Sigmoid colon (tissue), 7 donors: Measurements from ENCODE around the gene KLRG1. TPM values are rescaled to one million over a fixed set of nuclear protein-coding genes. Genes with fewer than 3 reads are reported as not detected.

Experiments used
- DNase-seq: peaks from one replicate; pipeline ENCODE4 v3.0.0-alpha.2; 2019
- H3K27ac ChIP-seq, 4 donors: fragments of 200-600 bp; sonication (generic); one replicate each; pipeline ENCODE4 v1.5.1; 2016 to 2019; ENCODE audit warnings: mild to moderate bottlenecking in 1 of 4
- H3K27me3 ChIP-seq, 3 donors: fragments of 200-600 bp; sonication (generic); one replicate each; pipeline ENCODE4 v1.5.1; 2019; ENCODE audit warnings: mild to moderate bottlenecking in 1 of 3
- H3K36me3 ChIP-seq, 4 donors: fragments of 200-600 bp; sonication (generic); one replicate each; pipeline ENCODE4 v1.5.1; 2016 to 2019
- H3K4me1 ChIP-seq, 4 donors: fragments of 200-600 bp; sonication (generic); one replicate each; pipeline ENCODE4 v1.5.1; 2017 to 2019
- H3K4me3 ChIP-seq, 4 donors: fragments of 200-600 bp; sonication (generic); one replicate each; pipeline ENCODE4 v1.5.1; 2017 to 2019; ENCODE audit warnings: mild to moderate bottlenecking in 2 of 4, moderate library complexity in 1 of 4
- H3K9me3 ChIP-seq, 4 donors: fragments of 200-600 bp in 3 of 4; sonication (generic) in 3 of 4; one replicate each; pipeline versions ENCODE4 v1.5.1 to v1.6.1; 2013 to 2019
- CTCF ChIP-seq, 4 experiments: fragments of 450-650 bp in 3 of 4; fragments of 200-600 bp in 1 of 4; IDR thresholded peaks; one replicate each; pipeline ENCODE4 v1.5.1; 2016 to 2019; ENCODE audit warnings: antibody characterized with exemption in 4 of 4, mild to moderate bottlenecking in 3 of 4, moderate library complexity in 2 of 4
- EP300 ChIP-seq, 4 donors: sonication (generic); formaldehyde crosslinking; IDR thresholded peaks; one replicate each; pipeline ENCODE4 v1.6.1; 2017; ENCODE audit warnings: antibody characterized with exemption in 4 of 4
- POLR2A ChIP-seq, 2 donors: fragments of 450-650 bp; IDR thresholded peaks; one replicate each; pipeline ENCODE4 v1.6.1; 2016; ENCODE audit warnings: antibody characterized with exemption in 2 of 2, mild to moderate bottlenecking in 2 of 2, moderate library complexity in 2 of 2
- POLR2AphosphoS5 ChIP-seq, 4 donors: sonication (generic); formaldehyde crosslinking; IDR thresholded peaks; one replicate each; pipeline ENCODE4 v1.6.1; 2017; ENCODE audit warnings: antibody characterized with exemption in 4 of 4
- WGBS, 2 donors: extraction: QIAGEN DNeasy Blood & Tissue Kit; methylation state at CpG; one replicate each; pipeline ENCODE4 v1.1.7; 2013; 5-methylcytosine and 5-hydroxymethylcytosine counted together
- intact Hi-C: fragments of 100-400 bp; cut with DNase I; formaldehyde crosslinking; loops from one replicate; pipeline ENCODE4 v1.15.1; 2023
- polyA plus RNA-seq, 3 donors: library from polyadenylated mRNA; stranded (reverse); fragments of 200-250 nt; gene quantifications; one replicate each; pipeline ENCODE4 v1.2.3, GENCODE V29; 2013
- total RNA-seq, 4 donors: library from RNA; depleted of rRNA; stranded (reverse); fragments of >200 nt; gene quantifications; one replicate each; pipeline ENCODE4 v1.1.0, GENCODE V29; 2016
- donor health status: healthy with polysubstance abuse.
- donor health status: Bipolar disorder and iron deficiency.
- donor health status: healthy.

KLRG1 gene
- total and polyA plus RNA-seq, 7 donors, result 1.2 to 4.3 (median 3.5) TPM; not detected in 2

DNA sequence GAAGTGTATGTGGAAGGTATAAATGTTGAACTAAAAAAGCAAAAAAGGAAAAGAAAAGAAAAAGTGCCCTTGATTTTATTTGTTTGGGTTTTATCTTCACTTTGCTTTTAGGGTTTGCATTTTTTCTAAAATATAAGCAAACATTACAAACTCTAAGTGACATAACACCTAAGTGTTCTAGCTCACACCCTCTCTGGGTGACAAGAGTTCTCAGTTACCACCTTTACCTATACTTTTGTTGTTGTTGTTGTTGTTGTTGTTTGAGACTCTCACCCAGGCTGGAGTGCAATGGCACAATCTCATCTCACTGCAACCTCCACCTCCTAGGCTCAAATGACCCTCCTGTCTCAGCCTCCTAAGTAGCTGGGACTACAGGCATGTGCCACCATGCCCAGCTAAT is 13.0 kb downstream of the KLRG1 start:
- H3K36me3 ChIP-seq, result no peaks in the 10 kb centered on the region
- no peaks in the 10 kb centered on the region for H3K27me3 ChIP-seq
- H3K27ac ChIP-seq, result no peak overlapping the region
- no peak for TF ChIP-seq POLR2AphosphoS5 (IDR thresholded peaks at IDR 0.05)
- TF ChIP-seq EP300 (IDR thresholded peaks at IDR 0.05), result no peak
- TF ChIP-seq CTCF (IDR thresholded peaks at IDR 0.05), result no peak
- no peak for TF ChIP-seq POLR2A (IDR thresholded peaks at IDR 0.05)
- intact Hi-C loops, result no loop called here
- H3K4me1 ChIP-seq, result no peaks in the 10 kb centered on the region
- H3K9me3 ChIP-seq, result no peaks in the 10 kb centered on the region
- no peak overlapping the region for H3K4me3 ChIP-seq
- DNase-seq, result no peak

- Histone ChIP-seq H3K27ac (no peak overlapping the region), H3K36me3 (no peaks in the 10 kb centered on the region), H3K4me1 (no peaks in the 10 kb centered on the region), H3K27me3 (no peaks in the 10 kb centered on the region), H3K9me3 (peaks cover 0 to 2% (median 0%) of the 10 kb centered on the region in 4 donors), H3K4me3 (no peak overlapping the region)
- WGBS, 2 donors, result 81 to 89% methylated on average over 2 of the region's 2 CpGs
- DNase-seq, result no peak
- TF ChIP-seq CTCF (IDR thresholded peaks at IDR 0.05), result no peak
- TF ChIP-seq EP300 (IDR thresholded peaks at IDR 0.05), result no peak
- TF ChIP-seq POLR2A (IDR thresholded peaks at IDR 0.05), result no peak
- TF ChIP-seq POLR2AphosphoS5 (IDR thresholded peaks at IDR 0.05), result no peak
- intact Hi-C loops, result no loop called here
Observed at GRCh38 chr12:9022592-9022991, 33.2 kb downstream of the KLRG1 start.

DNA sequence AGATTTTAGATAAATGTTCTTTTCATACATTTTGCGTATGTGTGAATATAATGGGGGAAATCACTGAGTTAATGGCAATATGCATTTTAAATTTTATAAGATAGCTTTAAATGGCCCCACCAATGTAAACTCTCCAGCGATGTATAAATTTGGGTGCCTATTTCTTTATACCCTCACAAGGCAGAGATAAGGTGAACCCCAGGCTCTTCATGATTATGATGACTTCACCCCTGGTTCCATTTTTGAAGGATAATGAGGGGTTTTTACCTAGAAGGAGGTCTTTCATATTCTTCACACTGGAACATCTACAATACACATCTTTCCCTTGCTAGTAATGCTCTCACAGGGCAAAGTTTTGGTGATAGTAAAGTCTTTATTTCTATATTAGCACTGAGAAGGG is 35.2 kb downstream of the KLRG1 start:
- no peaks in the 10 kb centered on the region for H3K9me3 ChIP-seq
- H3K4me3 ChIP-seq, result no peak overlapping the region
- no peaks in the 10 kb centered on the region for H3K36me3 ChIP-seq
- intact Hi-C loops, result no loop called here
- H3K27me3 ChIP-seq, result no peaks in the 10 kb centered on the region
- H3K27ac ChIP-seq, result no peak overlapping the region
- 59 to 86% methylated on average over 2 of the region's 2 CpGs for WGBS, 2 donors
- no peaks in the 10 kb centered on the region for H3K4me1 ChIP-seq
- DNase-seq, result no peak
- TF ChIP-seq EP300 (IDR thresholded peaks at IDR 0.05), result no peak
- TF ChIP-seq POLR2A (IDR thresholded peaks at IDR 0.05), result no peak

GRCh38 chr12:9027161-9028059 is 38.1 kb downstream of the KLRG1 start:
- Histone ChIP-seq H3K27me3 (no peaks in the 10 kb centered on the region), H3K36me3 (no peaks in the 10 kb centered on the region), H3K4me3 (no peak overlapping the region), H3K27ac (no peak overlapping the region), H3K9me3 (no peaks in the 10 kb centered on the region), H3K4me1 (no peaks in the 10 kb centered on the region)
- intact Hi-C loops, result no loop called here
- DNase-seq, result no peak
- TF ChIP-seq POLR2A (IDR thresholded peaks at IDR 0.05), result no peak
- TF ChIP-seq EP300 (IDR thresholded peaks at IDR 0.05), result no peak
- no peak for TF ChIP-seq POLR2AphosphoS5 (IDR thresholded peaks at IDR 0.05)
- no peak for TF ChIP-seq CTCF (IDR thresholded peaks at IDR 0.05)
- WGBS, 2 donors, result 81 to 87% methylated on average over 7 of the region's 7 CpGs

DNA sequence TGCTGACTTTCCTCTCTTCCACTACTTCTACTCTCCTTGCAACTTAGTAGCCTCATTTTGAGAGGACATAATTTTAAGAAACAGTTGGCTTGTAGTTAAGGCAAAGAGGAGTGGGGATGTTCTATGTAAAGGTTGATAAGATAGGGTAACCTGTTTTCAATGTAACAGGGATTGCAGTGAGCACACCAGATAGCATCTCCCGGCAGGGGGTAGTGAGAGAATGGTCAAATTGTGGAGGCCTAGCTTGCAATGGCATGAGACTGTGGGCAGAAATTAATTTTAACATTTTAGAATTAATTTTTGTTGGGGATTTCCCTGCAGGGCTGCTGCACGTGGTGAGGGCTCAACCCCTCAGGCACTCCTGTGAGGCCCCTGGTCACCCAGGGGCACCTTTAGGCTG is 41.4 kb downstream of the KLRG1 start:
- Histone ChIP-seq H3K36me3 (no peaks in the 10 kb centered on the region), H3K4me3 (no peak overlapping the region), H3K4me1 (no peaks in the 10 kb centered on the region), H3K27ac (no peak overlapping the region), H3K9me3 (no peaks in the 10 kb centered on the region), H3K27me3 (no peaks in the 10 kb centered on the region)
- TF ChIP-seq CTCF (IDR thresholded peaks at IDR 0.05), result no peak
- no peak for TF ChIP-seq POLR2A (IDR thresholded peaks at IDR 0.05)
- no peak for TF ChIP-seq POLR2AphosphoS5 (IDR thresholded peaks at IDR 0.05)
- TF ChIP-seq EP300 (IDR thresholded peaks at IDR 0.05), result no peak
- DNase-seq, result no peak
- intact Hi-C loops, result loop anchor here (10.0 kb wide), 1 partner anchor 376 kb away; no protein-coding TSS in a partner anchor
- 63 to 66% methylated on average over 2 of the region's 2 CpGs for WGBS, 2 donors
